Activated CD8-positive, alpha-beta T cell treated with anti-CD3 and anti-CD28 coated beads for 36 hours (primary cell): Measurements from ENCODE around the gene PKIG. TPM values are rescaled to one million over a fixed set of nuclear protein-coding genes. Genes with fewer than 3 reads are reported as not detected.

Source experiments
- ATAC-seq: fragments of 200-7000 bp; cut with Tn5 transposase; one replicate; pipeline ENCODE4 v1.10.0; 2021; ENCODE audit warnings: mild to moderate bottlenecking, moderate library complexity
- CTCF ChIA-PET: fragments of 350-600 bp; sonication (Branson Sonifier 250); formaldehyde crosslinking; loops from one replicate; lab custom pipeline; 2021; ENCODE audit warnings: antibody characterized with exemption; lab: Charles Lee
- POLR2A ChIA-PET: fragments of 350-600 bp; sonication (Branson Sonifier 250); formaldehyde crosslinking; loops from one replicate; lab custom pipeline; 2021; ENCODE audit warnings: antibody characterized with exemption; lab: Charles Lee
- DNase-seq: peaks from one replicate; pipeline ENCODE4 v3.0.0-alpha.2; 2020
- H3K27ac Mint-ChIP-seq: one replicate; pipeline ENCODE4 v1.8.0; 2021; ENCODE audit warnings: mild to moderate bottlenecking, mixed read lengths
- H3K27me3 Mint-ChIP-seq: one replicate; pipeline ENCODE4 v1.8.0; 2021; ENCODE audit warnings: mixed read lengths
- H3K36me3 Mint-ChIP-seq: one replicate; pipeline ENCODE4 v1.8.0; 2021; ENCODE audit warnings: low read depth, mixed read lengths
- H3K4me1 Mint-ChIP-seq: one replicate; pipeline ENCODE4 v1.8.0; 2021; ENCODE audit warnings: low read depth, mixed read lengths
- H3K4me3 Mint-ChIP-seq: one replicate; pipeline ENCODE4 v1.8.0; 2021; ENCODE audit warnings: mild to moderate bottlenecking, moderate library complexity, mixed read lengths
- H3K9me3 Mint-ChIP-seq: one replicate; pipeline ENCODE4 v1.8.0; 2021; ENCODE audit warnings: mixed read lengths
- CTCF ChIP-seq: fragments of 200-600 bp; IDR thresholded peaks from one replicate; pipeline ENCODE4 v1.8.0; 2022; ENCODE audit warnings: antibody characterized with exemption, mild to moderate bottlenecking
- intact Hi-C: fragments of 100-400 bp; cut with micrococcal nuclease; formaldehyde crosslinking; loops from one replicate; pipeline ENCODE4 v1.10.0; 2022
- total RNA-seq, 2 experiments: library from RNA; stranded (reverse); gene quantifications; one replicate each; pipeline ENCODE4 v1.2.3, GENCODE V29; 2021

The PKIG gene
- total RNA-seq, 2 experiments from 2014 or later = 4.8 TPM

GRCh38 chr20:44646641-44647274 is 64.4 kb downstream of the PKIG start:
- Mint-ChIP-seq H3K27ac (peak overlapping the region; percentile 90), H3K4me3 (peak overlapping the region; percentile 35), H3K9me3 (no peaks in the 10 kb centered on the region), H3K4me1 (peaks cover 70% of the 10 kb centered on the region), H3K27me3 (no peaks in the 10 kb centered on the region), H3K36me3 (no peaks in the 10 kb centered on the region)
- ChIA-PET POLR2A (interaction anchor here (1.2 kb wide), 1 partner anchor 38 kb away, joined by 3 read pairs; no protein-coding TSS in a partner anchor), CTCF (interaction anchor here (0.9 to 2.0 kb wide), 4 partner anchors 22 to 262 kb away, joined by 3 to 9 read pairs (median 4); no protein-coding TSS in a partner anchor)
- ATAC-seq (no peak), DNase-seq (peak; percentile 61)
- TF ChIP-seq CTCF = no peak
- intact Hi-C loops = no loop called here

- H3K27ac Mint-ChIP-seq = no peak overlapping the region
- ATAC-seq (no peak), DNase-seq (no peak)
- intact Hi-C loops = no loop called here
- H3K36me3 Mint-ChIP-seq = no peaks in the 10 kb centered on the region
- no peaks in the 10 kb centered on the region for H3K27me3 Mint-ChIP-seq
- H3K4me3 Mint-ChIP-seq = no peak overlapping the region
- ChIA-PET POLR2A (no interaction called here), CTCF (interaction anchor here (4.3 kb wide), 1 partner anchor 36 kb away, joined by 32 read pairs; no protein-coding TSS in a partner anchor)
- H3K4me1 Mint-ChIP-seq = peaks cover 61% of the 10 kb centered on the region
- TF ChIP-seq CTCF = no peak
- no peaks in the 10 kb centered on the region for H3K9me3 Mint-ChIP-seq
Observed at GRCh38 chr20:44648068-44648467, 65.7 kb downstream of the PKIG start.

- intact Hi-C loops = no loop called here
- POLR2A ChIA-PET = interaction anchor here (0.7 kb wide), 1 partner anchor 439 kb away, joined by 3 read pairs; the partner anchor contains the start of gene OSER1
- TF ChIP-seq CTCF = no peak
- ATAC-seq = no peak
- Mint-ChIP-seq H3K4me3 (no peak overlapping the region), H3K36me3 (no peaks in the 10 kb centered on the region), H3K9me3 (no peaks in the 10 kb centered on the region), H3K27me3 (no peaks in the 10 kb centered on the region), H3K4me1 (peaks cover 58% of the 10 kb centered on the region), H3K27ac (no peak overlapping the region)
- CTCF ChIA-PET = interaction anchor here (1.8 to 4.3 kb wide), 2 partner anchors 36 to 38 kb away, joined by 10 to 32 read pairs; no protein-coding TSS in a partner anchor
- DNase-seq = no peak
Observed at GRCh38 chr20:44648579-44648978, 66.2 kb downstream of the PKIG start.

GRCh38 chr20:44649126-44649525 is 66.7 kb downstream of the PKIG start:
- Mint-ChIP-seq H3K9me3 (no peaks in the 10 kb centered on the region), H3K27me3 (no peaks in the 10 kb centered on the region), H3K4me3 (no peak overlapping the region), H3K36me3 (no peaks in the 10 kb centered on the region), H3K4me1 (peaks cover 53% of the 10 kb centered on the region), H3K27ac (no peak overlapping the region)
- ChIA-PET CTCF (interaction anchor here (1.8 to 4.3 kb wide), 2 partner anchors 35 to 38 kb away, joined by 10 to 32 read pairs; no protein-coding TSS in a partner anchor), POLR2A (interaction anchor here (0.6 to 1.6 kb wide), 4 partner anchors 9 to 439 kb away, joined by 3 read pairs; partner anchors contain the start of genes OSER1 and YWHAB)
- intact Hi-C loops = no loop called here
- no peak for DNase-seq
- TF ChIP-seq CTCF = no peak
- no peak for ATAC-seq

- Mint-ChIP-seq H3K36me3 (no peaks in the 10 kb centered on the region), H3K27ac (no peak overlapping the region), H3K27me3 (no peaks in the 10 kb centered on the region), H3K4me3 (peak overlapping the region; percentile 75), H3K9me3 (no peaks in the 10 kb centered on the region), H3K4me1 (peaks cover 45% of the 10 kb centered on the region)
- CTCF ChIA-PET = interaction anchor here (1.8 to 4.3 kb wide), 2 partner anchors 34 to 39 kb away, joined by 10 to 32 read pairs; no protein-coding TSS in a partner anchor
- ATAC-seq (no peak), DNase-seq (no peak)
- POLR2A ChIA-PET = interaction anchor here (0.6 to 1.6 kb wide), 5 partner anchors 8 to 236 kb away, joined by 3 read pairs; partner anchors contain the start of gene YWHAB
- intact Hi-C loops = no loop called here
- no peak for TF ChIP-seq CTCF
Observed at GRCh38 chr20:44649976-44650375, 67.6 kb downstream of the PKIG start.
